Spleen (tissue), 7 donors: Measurements from ENCODE around the gene ZNF33A.

Source experiments
- POLR2A ChIP-seq, 3 donors: fragments of 450-650 bp; IDR thresholded peaks; one replicate each; pipeline ENCODE4 v1.5.1; 2017; ENCODE audit warnings: antibody characterized with exemption in 3 of 3, mild to moderate bottlenecking in 1 of 3
- POLR2AphosphoS5 ChIP-seq, 3 donors: sonication (generic); formaldehyde crosslinking; IDR thresholded peaks; one replicate each; pipeline ENCODE4 v1.5.1; 2017; ENCODE audit warnings: antibody characterized with exemption in 3 of 3
- TF ChIP-seq, protein P1 (sequence below), 11 experiments: fragments of 200-600 bp in 7 of 11; fragments of 450-650 bp in 4 of 11; sonication (generic) in 4 of 11; IDR thresholded peaks in 8 of 11; conservative IDR thresholded peaks in 3 of 11; 1 replicate in 7 of 11; 2 replicates in 4 of 11; pipeline versions ENCODE4 v1.4.0 to v1.8.0; 2016 to 2021; ENCODE audit warnings: antibody characterized with exemption in 11 of 11, inconsistent platforms in 4 of 11, mild to moderate bottlenecking in 1 of 11
- donor health status: DM: no; HTN: no; CAD: no; lungs with moderate emphysema.
- donor health status: DM: no; HTN: no; CAD: no.
- donor health status: DM: no; HTN: no; CAD: no.

DNA sequence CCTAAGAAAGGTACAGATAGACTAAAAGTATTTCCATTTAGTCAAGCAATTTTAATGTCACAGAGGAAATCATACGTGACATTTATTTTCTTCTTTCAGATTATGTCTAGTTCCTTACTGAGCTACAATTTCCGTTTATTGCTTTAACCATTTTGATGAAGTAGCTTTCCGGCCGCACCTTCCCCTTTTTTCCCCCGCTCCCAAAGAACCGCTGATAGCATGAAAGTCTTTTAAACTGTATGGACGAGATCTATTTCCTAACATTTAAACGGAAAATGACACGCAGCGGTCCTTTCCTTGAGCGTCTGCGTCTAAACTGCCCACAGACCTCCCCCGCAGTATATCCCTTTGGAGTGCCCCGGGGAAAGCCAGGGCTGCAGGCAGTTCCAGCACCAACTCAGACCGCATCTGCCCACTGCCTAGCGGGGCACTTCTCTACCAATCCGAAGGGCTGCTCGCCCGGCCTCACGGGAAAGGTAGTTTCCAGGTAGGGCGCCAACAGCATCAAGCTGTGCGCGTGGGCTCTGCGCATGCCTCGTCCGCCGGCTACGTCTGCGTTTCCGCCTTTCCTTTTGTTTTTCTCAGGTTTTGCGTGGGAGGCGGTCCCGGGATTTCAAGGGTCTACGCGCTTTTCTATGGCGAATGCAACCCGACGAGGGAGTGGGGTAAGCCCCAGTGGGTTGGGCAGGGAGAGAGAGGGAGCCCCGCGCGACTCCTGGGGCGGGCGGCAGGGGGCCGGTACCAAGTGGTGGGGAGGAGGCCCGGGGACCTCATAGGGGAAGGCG lies at the start of gene ZNF33A:
- TF ChIP-seq, protein P1, sequence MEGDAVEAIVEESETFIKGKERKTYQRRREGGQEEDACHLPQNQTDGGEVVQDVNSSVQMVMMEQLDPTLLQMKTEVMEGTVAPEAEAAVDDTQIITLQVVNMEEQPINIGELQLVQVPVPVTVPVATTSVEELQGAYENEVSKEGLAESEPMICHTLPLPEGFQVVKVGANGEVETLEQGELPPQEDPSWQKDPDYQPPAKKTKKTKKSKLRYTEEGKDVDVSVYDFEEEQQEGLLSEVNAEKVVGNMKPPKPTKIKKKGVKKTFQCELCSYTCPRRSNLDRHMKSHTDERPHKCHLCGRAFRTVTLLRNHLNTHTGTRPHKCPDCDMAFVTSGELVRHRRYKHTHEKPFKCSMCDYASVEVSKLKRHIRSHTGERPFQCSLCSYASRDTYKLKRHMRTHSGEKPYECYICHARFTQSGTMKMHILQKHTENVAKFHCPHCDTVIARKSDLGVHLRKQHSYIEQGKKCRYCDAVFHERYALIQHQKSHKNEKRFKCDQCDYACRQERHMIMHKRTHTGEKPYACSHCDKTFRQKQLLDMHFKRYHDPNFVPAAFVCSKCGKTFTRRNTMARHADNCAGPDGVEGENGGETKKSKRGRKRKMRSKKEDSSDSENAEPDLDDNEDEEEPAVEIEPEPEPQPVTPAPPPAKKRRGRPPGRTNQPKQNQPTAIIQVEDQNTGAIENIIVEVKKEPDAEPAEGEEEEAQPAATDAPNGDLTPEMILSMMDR (IDR thresholded peaks at IDR 0.05 in 8 of 11, conservative IDR thresholded peaks at IDR 0.05 in 3 of 11): peak in 2 of 11 experiments; percentile 8 to 19
- peak in 2 of 3 donors; percentile 4 to 74 for TF ChIP-seq POLR2A (IDR thresholded peaks at IDR 0.05)
- TF ChIP-seq POLR2AphosphoS5 (IDR thresholded peaks at IDR 0.05): peak in 2 of 3 donors; percentile 85 to 92
